Tibial artery (tissue), 4 donors: Measurements from ENCODE around the gene GLTPD2.

Source experiments
- DNase-seq, 2 donors: peaks; one replicate each; pipeline ENCODE4 v3.0.0-alpha.2; 2019
- H3K27ac ChIP-seq, 2 donors: fragments of 200-600 bp; sonication (generic) in 1 of 2; 1 replicate in 1 of 2; 2 replicates in 1 of 2; pipeline ENCODE4 v1.5.1; 2018 to 2019; ENCODE audit warnings: mild to moderate bottlenecking in 1 of 2
- H3K27me3 ChIP-seq, 2 donors: fragments of 200-600 bp; sonication (generic) in 1 of 2; one replicate each; pipeline versions ENCODE4 v1.5.1 to v1.6.0; 2016 to 2019
- H3K36me3 ChIP-seq, 3 donors: fragments of 200-600 bp; sonication (generic) in 2 of 3; one replicate each; pipeline ENCODE4 v1.5.1; 2016 to 2019; ENCODE audit warnings: mild to moderate bottlenecking in 2 of 3
- H3K4me1 ChIP-seq, 4 donors: fragments of 200-600 bp; sonication (generic) in 2 of 4; 1 replicate in 3 of 4; 2 replicates in 1 of 4; pipeline ENCODE4 v1.5.1; 2016 to 2019
- H3K4me3 ChIP-seq, 2 donors: fragments of 200-600 bp; sonication (generic) in 1 of 2; 1 replicate in 1 of 2; 2 replicates in 1 of 2; pipeline ENCODE4 v1.5.1; 2018 to 2019; ENCODE audit warnings: mild to moderate bottlenecking in 2 of 2
- H3K9me3 ChIP-seq, 3 donors: fragments of 200-600 bp; sonication (generic) in 1 of 3; one replicate each; pipeline ENCODE4 v1.5.1; 2016 to 2019
- CTCF ChIP-seq, 2 experiments: fragments of 200-600 bp in 1 of 2; fragments of 450-650 bp in 1 of 2; IDR thresholded peaks; one replicate each; pipeline ENCODE4 v1.5.1; 2017 to 2019; ENCODE audit warnings: antibody characterized with exemption in 2 of 2, mild to moderate bottlenecking in 1 of 2, moderate library complexity in 1 of 2
- intact Hi-C: fragments of 100-400 bp; cut with DNase I; formaldehyde crosslinking; loops from one replicate; pipeline ENCODE4 v1.15.0; 2023; ENCODE audit warnings: low total_unique reads

GLTPD2 gene

DNA sequence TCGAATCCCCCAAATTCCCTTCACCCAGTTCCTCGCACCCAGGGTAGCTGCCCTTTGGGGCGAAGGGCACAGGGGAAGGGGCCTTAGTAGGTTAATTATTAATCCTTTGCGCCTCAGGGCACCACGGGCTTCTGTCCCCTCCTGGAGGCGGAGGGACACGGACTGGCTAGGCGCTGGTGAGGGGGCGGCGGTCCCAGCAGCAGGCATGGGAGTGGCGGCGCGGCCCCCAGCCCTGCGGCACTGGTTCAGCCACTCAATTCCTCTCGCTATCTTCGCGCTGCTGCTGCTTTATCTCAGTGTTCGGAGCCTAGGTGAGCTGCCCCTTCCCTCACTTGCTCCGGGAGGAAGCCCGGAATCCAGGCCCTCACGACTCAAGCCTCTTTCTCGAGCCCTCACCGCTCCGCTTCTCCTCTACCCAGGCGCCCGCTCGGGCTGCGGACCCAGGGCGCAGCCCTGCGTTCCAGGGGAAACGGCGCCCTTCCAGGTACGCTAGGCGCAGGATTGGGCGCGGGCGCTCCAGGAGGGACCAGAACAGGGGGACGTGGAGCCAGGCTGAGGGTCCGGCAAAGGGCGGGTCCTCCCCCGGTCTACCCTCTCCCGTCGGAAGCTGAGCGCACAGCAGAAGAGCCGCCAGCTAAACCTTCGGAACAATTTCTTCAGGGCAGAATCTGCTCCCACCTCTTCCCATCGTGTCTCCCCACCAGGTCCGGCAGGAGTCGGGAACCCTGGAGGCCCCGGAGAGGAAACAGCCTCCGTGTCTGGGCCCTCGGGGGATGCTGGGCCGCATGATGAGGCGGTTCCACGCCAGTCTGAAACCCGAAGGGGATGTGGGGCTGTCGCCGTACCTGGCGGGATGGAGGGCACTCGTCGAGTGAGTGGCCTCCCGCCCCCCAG is at the start of gene GLTPD2:
Gene GLTPD2, plus strand, starts transcription at position 158 of the 894 bp plus-strand sequence. Its CDS starts 48 bp downstream, at position 206.
- peak within 1 kb of the TSS; percentile 86 to 89 for H3K27ac ChIP-seq
- peaks cover 0 to 13% of the 10 kb centered on the region in 2 donors for H3K27me3 ChIP-seq
- DNase-seq, result no peak
- H3K4me3 ChIP-seq, result peak within 1 kb of the TSS; percentile 66 to 73
- no peak for TF ChIP-seq CTCF (IDR thresholded peaks at IDR 0.05)
- intact Hi-C loops, result loop anchor here (5.0 kb wide), 3 partner anchors 43 to 93 kb away; partner anchors contain the start of genes MED11 and MINK1
- no peaks in the 10 kb centered on the region for H3K9me3 ChIP-seq
- no peaks in the 10 kb centered on the region for H3K36me3 ChIP-seq
- peaks cover 0 to 46% (median 31%) of the 10 kb centered on the region in 4 donors for H3K4me1 ChIP-seq

DNA sequence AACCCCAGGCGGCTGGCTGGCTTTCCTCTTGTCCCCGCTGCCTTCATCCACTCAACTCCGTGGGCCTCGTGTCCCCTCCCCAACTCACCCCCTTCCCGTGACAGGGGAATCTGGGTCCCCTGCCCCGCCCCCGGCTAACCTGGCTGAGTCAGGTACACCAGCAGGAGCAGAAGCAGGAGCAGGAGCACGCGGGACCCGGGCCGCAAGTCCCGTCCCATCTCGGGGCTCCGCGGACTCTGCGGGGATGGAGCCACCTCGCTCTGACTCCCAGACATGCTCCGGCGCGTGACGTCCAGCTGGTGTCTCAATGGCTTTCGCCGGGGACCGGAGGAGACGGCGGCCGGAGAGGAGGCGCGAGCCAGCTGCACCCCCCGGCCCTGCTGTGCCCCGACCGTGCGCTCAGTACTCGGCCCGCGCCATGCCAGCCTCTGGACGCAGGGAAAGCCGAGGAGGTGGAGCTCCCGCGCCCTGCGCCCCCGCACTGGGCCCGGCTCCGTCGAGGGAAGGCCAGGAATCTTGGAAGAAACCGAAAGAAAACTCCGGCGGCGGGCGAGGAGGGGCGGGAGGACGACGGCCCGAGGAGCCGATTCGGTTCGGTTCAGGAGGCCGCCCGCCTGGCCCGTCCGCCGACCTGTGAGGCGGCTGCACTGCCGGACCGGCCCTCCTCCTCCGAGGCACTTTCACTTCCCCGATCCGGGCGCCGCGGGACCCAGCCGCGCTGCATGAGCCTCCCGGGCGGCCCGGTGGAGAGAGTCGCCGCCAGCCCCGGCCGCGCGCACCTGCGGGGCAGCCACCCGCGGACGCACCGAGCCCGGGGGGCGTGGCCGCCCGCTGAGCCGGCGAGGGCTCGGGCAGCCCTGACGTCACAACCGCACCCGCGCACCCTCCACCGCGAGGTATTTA is 49.4 kb upstream of the GLTPD2 start, which contains the start of the genes CXCL16 and ZMYND15:
Gene CXCL16, minus strand, starts transcription at position 807 of the 903 bp plus-strand sequence. Its CDS starts 589 bp downstream, at position 218.
Gene ZMYND15, plus strand, starts transcription at position 712 of the 903 bp plus-strand sequence. CDS start 716 bp downstream, outside the sequence.
- Histone ChIP-seq H3K27me3 (peaks cover 0 to 10% of the 10 kb centered on the region in 2 donors), H3K36me3 (peaks cover 0 to 9% (median 0%) of the 10 kb centered on the region in 3 donors), H3K4me1 (peaks cover 0 to 14% (median 11%) of the 10 kb centered on the region in 4 donors), H3K27ac (peak within 1 kb of the TSS; percentile 66 to 69), H3K4me3 (peak within 1 kb of the TSS; percentile 68 to 83), H3K9me3 (no peaks in the 10 kb centered on the region)
- no peak for TF ChIP-seq CTCF (IDR thresholded peaks at IDR 0.05)
- DNase-seq, result peak; percentile 51 to 78
- intact Hi-C loops, result no loop called here

GRCh38 chr17:4740025-4740351 is 48.8 kb upstream of the GLTPD2 start:
- TF ChIP-seq CTCF (IDR thresholded peaks at IDR 0.05), result no peak
- no peak for DNase-seq
- Histone ChIP-seq H3K27ac (peak overlapping the region; percentile 66 to 69), H3K27me3 (peaks cover 0 to 16% of the 10 kb centered on the region in 2 donors), H3K36me3 (peaks cover 0 to 5% (median 0%) of the 10 kb centered on the region in 3 donors), H3K4me1 (peaks cover 0 to 14% (median 12%) of the 10 kb centered on the region in 4 donors), H3K9me3 (no peaks in the 10 kb centered on the region), H3K4me3 (peak overlapping the region; percentile 68 to 83)
- intact Hi-C loops, result no loop called here

DNA sequence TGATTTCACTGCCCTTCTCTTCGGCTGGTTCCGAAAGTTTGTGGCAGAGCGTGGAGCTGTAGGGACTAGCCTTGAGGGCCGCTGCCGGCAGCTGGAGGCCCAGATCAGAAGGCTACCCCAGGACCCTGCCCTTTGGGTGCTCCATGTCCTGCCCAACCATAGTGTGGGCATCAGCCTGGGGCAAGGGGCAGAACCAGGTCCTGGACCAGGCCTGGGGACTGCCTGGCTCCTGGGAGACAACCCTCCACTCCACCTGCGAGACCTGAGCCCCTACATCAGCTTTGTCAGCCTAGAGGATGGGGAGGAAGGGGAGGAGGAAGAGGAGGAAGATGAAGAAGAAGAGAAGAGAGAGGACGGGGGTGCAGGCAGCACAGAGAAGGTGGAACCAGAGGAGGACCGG is 48.2 kb upstream of the GLTPD2 start:
- peaks cover 0 to 16% (median 15%) of the 10 kb centered on the region in 4 donors for H3K4me1 ChIP-seq
- DNase-seq, result no peak

More for the DNA sequence above, 48.2 kb upstream of the GLTPD2 start:
- H3K27ac ChIP-seq, result no peak overlapping the region
- H3K27me3 ChIP-seq, result peaks cover 0 to 22% of the 10 kb centered on the region in 2 donors
- H3K4me3 ChIP-seq, result no peak overlapping the region
- no peak for TF ChIP-seq CTCF (IDR thresholded peaks at IDR 0.05)
- intact Hi-C loops, result no loop called here
- H3K9me3 ChIP-seq, result no peaks in the 10 kb centered on the region
- H3K36me3 ChIP-seq, result no peaks in the 10 kb centered on the region
